Fibroblast of the aortic adventitia (primary cell): ENCODE measurements around the gene KIAA1755. TPM values are rescaled to one million over a fixed set of nuclear protein-coding genes. Genes with fewer than 3 reads are reported as not detected.

Experiments
- DNase-seq: peaks from one replicate; pipeline ENCODE4 v3.0.0-alpha.2; 2010; ENCODE audit warnings: low read depth
- H3K4me3 ChIP-seq: 2 replicates; pipeline ENCODE4 v1.5.1; 2011; ENCODE audit warnings: low read depth, mild to moderate bottlenecking, control low read depth, low read length, moderate library complexity
- total RNA-seq: library from RNA; depleted of rRNA; stranded (reverse); fragments of >200 nt; gene quantifications from 2 replicates; pipeline ENCODE4 v1.2.3, GENCODE V29; 2012; ENCODE audit warnings: low replicate concordance
- TF ChIP-seq, protein P1 (sequence below): IDR thresholded peaks from 2 replicates; pipeline ENCODE4 v1.5.1; 2011; ENCODE audit warnings: mild to moderate bottlenecking, low read length, control low read depth, inconsistent platforms; ENCODE audit not compliant: insufficient read depth

The KIAA1755 gene
- total RNA-seq, 1 donor = 10.8 TPM

DNA sequence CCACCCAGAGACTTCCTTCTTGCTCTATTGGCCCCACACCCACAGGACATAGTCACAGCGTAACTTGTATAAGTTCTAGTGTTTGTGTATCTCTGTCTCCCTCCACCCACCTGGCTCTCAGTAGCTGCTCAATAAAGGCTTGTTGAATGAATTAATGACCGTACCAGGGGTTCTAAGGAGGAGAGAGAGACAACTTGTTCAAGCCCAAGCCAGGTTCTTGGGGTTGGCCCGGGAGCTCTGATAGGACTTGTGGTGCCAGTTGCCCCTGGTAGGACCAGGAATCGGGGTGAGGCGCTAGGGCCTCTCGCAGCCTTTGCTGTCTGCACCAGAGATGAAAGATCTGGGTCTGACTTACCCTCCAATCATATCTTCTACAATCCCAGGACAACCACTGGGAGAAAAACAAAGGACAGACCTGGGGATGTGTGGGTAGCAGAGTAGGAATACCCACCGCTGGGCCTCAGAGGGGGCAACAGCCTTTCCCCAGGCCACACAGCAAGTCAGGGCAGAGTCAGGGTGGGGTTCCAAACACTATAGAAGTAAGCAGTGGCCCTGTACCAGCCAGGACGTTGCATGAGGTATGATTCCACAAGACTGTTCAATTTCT lies 90.2 kb downstream of the KIAA1755 start:
- TF ChIP-seq, protein P1, sequence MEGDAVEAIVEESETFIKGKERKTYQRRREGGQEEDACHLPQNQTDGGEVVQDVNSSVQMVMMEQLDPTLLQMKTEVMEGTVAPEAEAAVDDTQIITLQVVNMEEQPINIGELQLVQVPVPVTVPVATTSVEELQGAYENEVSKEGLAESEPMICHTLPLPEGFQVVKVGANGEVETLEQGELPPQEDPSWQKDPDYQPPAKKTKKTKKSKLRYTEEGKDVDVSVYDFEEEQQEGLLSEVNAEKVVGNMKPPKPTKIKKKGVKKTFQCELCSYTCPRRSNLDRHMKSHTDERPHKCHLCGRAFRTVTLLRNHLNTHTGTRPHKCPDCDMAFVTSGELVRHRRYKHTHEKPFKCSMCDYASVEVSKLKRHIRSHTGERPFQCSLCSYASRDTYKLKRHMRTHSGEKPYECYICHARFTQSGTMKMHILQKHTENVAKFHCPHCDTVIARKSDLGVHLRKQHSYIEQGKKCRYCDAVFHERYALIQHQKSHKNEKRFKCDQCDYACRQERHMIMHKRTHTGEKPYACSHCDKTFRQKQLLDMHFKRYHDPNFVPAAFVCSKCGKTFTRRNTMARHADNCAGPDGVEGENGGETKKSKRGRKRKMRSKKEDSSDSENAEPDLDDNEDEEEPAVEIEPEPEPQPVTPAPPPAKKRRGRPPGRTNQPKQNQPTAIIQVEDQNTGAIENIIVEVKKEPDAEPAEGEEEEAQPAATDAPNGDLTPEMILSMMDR = no peak
- no peak for DNase-seq
- no peak overlapping the region for H3K4me3 ChIP-seq

DNA sequence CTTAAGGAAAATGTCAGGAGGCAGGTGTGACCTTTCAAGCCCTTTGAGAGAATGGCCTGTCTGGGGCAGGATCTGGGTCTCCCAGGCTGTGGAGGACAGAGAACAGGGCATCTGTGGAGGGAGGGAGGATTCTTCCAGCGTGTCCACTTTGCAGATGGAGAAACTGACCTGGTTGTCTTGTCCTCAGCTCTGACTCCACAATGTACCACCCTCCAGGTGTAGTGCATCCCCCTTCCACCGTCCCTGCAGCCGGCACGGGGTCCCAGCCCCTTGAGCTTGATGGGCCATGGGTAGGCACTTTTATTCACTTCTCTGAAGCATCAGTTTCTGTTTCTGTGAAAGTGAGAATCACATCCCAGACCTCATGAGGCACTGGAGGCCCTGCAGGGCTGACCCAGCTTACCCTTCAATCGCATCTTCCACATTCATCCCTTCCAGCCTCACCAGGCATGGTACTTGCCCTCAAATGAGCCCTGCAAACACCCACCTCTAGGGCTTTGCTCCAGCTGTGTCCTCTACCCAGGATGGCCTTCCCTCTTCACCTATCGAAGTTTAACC lies 90.8 kb downstream of the KIAA1755 start:
- H3K4me3 ChIP-seq = no peak overlapping the region
- no peak for DNase-seq
- TF ChIP-seq, protein P1 = no peak

DNA sequence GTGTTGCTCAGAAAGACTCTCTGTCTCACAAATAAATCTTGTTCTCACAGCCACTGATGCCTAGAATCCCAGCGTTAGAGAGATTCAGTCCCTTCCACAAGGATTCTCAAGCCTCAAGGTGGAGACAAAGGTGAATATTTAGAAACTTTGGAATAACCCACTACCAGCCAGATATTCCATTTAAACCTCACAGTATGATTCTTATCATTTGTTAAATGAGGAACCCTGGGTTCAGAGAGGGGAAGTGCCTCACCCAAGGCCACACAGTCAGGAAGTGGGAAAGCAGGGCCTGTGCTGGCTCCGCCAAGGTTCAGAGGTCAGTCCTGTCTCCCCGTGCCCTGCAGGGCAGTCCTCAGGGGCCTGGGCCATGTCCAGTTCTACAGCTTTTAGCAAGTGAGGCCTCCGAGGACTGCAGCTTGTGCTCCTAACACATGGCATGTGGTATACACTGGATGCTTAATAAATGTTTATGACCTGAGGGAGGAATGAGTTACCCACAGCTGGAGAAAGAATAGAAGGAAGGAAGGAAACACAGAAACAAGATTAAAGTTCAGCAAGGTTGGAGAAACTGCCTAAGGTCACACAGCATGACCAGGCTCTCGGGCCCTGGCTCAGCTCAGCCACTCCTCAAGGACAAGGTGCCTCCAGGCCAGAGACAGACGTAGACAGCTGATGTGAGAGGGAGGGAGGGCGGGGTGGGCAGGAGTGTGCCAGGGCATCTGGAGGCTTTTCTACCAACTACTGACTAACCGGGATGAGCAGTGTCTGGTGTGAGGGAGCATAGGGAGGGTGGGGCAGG lies 91.5 kb downstream of the KIAA1755 start:
- TF ChIP-seq, protein P1 = no peak
- H3K4me3 ChIP-seq = no peak overlapping the region
- DNase-seq = no peak

DNA sequence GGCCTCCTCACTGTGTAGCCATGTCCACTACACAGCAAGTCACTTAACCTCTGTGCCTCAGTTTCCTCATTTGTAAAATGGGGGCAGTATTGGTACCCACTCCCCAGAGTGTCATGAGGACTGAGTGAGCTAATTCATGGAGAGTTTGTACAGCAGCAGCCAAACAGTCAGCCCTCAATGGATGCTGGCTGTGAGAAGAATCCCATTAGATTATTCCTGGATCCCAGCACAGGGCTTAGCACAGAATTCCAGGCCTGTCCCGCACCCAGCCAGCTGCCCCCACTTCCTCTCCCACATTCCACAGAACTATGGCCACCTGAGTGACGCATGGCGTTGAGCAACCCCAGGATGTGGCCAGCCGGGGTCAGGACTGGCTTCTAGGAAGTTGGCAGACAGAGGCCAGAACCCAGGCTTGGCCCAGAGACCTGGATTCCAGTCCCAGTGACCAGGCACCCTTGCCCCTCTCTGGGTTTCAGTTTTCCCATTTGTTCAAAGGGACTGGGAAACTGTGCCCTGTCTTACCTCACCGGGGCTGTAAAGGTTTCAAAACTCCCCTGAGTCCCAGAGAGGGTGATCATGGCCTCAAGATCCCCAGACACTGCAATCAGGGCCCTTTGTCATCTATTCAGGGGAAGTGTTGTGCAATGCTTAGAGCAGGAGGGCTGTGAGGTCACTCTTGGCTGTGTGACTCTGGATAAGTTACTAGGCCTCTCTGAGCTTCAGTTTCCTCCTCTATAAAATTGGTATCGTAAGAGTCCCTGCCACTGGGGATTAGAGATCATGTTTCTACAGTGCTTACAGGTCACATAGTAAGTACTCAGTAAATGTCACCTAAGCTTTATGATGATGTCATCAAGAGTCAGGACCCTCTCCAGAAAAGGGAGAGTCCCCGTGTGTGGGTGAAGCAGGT lies 92.4 kb downstream of the KIAA1755 start:
- TF ChIP-seq, protein P1 = no peak

GRCh38 chr20:38167328-38167850 lies 93.1 kb downstream of the KIAA1755 start:
- DNase-seq = no peak
- H3K4me3 ChIP-seq = no peak overlapping the region
- TF ChIP-seq, protein P1 = no peak

More for the DNA sequence above, 92.4 kb downstream of the KIAA1755 start:
- H3K4me3 ChIP-seq = no peak overlapping the region
- DNase-seq = peak; percentile 98

GRCh38 chr20:38166703-38167233 lies 93.8 kb downstream of the KIAA1755 start:
- H3K4me3 ChIP-seq = no peak overlapping the region
- DNase-seq = no peak
- TF ChIP-seq, protein P1 = no peak
